ENCODE measurements around the gene DUSP1. TPM values are rescaled to one million over a fixed set of nuclear protein-coding genes. Genes with fewer than 3 reads are reported as not detected.

Gene DUSP1
- total and polyA plus RNA-seq, 2 of the 13 experiments (the other 11 are each of a cell fraction or from before 2014, with no cell fraction given), result 27.1 to 55.5 TPM

DNA sequence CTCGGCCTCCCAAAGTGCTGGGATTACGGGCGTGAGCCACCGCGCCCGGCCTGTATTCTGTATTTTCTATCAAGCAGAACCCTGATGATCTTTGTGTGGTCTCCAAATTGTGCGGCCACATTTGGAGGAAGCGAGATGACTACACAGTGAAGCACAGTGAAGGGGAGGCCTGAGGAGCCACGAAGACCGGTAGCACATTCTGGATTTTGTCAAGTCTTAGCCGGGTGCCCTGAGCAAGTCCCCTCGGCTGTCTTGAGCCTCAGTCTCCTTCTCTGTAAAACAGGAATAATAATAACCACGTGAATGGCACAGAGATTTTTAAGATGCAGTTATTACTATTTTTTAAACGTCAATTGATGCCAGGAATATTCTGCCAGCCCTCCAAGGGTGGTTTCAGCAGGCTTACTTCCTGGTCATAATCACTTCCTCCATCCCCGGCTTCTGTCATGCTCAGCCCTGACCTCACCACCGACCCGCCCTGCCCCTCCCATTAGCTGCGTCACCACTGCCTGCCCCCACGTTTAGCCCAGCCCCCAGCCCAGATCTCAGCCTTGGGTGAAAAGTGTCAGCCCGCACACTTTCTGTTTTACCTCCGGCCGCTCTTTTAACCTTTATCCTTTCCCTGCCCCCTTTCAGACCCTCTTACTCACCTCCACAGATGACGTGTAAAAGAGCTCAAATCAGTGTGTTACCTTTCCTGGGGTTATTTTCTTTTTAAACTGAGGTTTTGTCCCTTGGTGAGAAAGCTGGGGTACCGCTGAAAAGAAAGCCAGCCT lies 36.1 kb upstream of the DUSP1 start (continued):
- TF ChIP-seq, protein P1, sequence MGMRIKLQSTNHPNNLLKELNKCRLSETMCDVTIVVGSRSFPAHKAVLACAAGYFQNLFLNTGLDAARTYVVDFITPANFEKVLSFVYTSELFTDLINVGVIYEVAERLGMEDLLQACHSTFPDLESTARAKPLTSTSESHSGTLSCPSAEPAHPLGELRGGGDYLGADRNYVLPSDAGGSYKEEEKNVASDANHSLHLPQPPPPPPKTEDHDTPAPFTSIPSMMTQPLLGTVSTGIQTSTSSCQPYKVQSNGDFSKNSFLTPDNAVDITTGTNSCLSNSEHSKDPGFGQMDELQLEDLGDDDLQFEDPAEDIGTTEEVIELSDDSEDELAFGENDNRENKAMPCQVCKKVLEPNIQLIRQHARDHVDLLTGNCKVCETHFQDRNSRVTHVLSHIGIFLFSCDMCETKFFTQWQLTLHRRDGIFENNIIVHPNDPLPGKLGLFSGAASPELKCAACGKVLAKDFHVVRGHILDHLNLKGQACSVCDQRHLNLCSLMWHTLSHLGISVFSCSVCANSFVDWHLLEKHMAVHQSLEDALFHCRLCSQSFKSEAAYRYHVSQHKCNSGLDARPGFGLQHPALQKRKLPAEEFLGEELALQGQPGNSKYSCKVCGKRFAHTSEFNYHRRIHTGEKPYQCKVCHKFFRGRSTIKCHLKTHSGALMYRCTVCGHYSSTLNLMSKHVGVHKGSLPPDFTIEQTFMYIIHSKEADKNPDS (CRISPR knock-in tag; IDR thresholded peaks at IDR 0.05), result no peak
- TF ChIP-seq ZNF598 (CRISPR knock-in tag; IDR thresholded peaks at IDR 0.05; ENCODE audit: borderline replicate concordance) (no peak), ZNF20 (CRISPR knock-in tag; IDR thresholded peaks at IDR 0.05) (no peak), PPARG (CRISPR knock-in tag; conservative IDR thresholded peaks at IDR 0.05) (no peak), CERS6 (CRISPR knock-in tag; IDR thresholded peaks at IDR 0.05) (no peak), ZC3H13 (CRISPR knock-in tag; IDR thresholded peaks at IDR 0.05) (no peak), NR3C1 (CRISPR knock-in tag; IDR thresholded peaks at IDR 0.05) (no peak), PRMT3 (CRISPR knock-in tag; IDR thresholded peaks at IDR 0.05; ENCODE audit: borderline replicate concordance, low read depth) (no peak), ZNF780A (CRISPR knock-in tag; IDR thresholded peaks at IDR 0.05) (no peak), HNF1A (IDR thresholded peaks at IDR 0.05; ENCODE audit: low read depth) (no peak), HNF1A (CRISPR knock-in tag; IDR thresholded peaks at IDR 0.05; ENCODE audit: borderline replicate concordance) (no peak), ZNF773 (CRISPR knock-in tag; IDR thresholded peaks at IDR 0.05; ENCODE audit: borderline replicate concordance) (no peak), KLF13 (CRISPR knock-in tag; IDR thresholded peaks at IDR 0.05) (no peak), NFKB2 (CRISPR knock-in tag; IDR thresholded peaks at IDR 0.05; ENCODE audit: borderline replicate concordance) (no peak), ZMAT3 (CRISPR knock-in tag; conservative IDR thresholded peaks at IDR 0.05) (no peak), FIP1L1 (IDR thresholded peaks at IDR 0.05; ENCODE audit: borderline replicate concordance, insufficient read depth, low read depth, low read length) (no peak), HES4 (CRISPR knock-in tag; IDR thresholded peaks at IDR 0.05; ENCODE audit: borderline replicate concordance) (no peak), SMC3 (IDR thresholded peaks at IDR 0.05; ENCODE audit: low read length) (no peak), ZNF34 (CRISPR knock-in tag; IDR thresholded peaks at IDR 0.05; ENCODE audit: borderline replicate concordance) (no peak)
- TF ChIP-seq, protein P2, sequence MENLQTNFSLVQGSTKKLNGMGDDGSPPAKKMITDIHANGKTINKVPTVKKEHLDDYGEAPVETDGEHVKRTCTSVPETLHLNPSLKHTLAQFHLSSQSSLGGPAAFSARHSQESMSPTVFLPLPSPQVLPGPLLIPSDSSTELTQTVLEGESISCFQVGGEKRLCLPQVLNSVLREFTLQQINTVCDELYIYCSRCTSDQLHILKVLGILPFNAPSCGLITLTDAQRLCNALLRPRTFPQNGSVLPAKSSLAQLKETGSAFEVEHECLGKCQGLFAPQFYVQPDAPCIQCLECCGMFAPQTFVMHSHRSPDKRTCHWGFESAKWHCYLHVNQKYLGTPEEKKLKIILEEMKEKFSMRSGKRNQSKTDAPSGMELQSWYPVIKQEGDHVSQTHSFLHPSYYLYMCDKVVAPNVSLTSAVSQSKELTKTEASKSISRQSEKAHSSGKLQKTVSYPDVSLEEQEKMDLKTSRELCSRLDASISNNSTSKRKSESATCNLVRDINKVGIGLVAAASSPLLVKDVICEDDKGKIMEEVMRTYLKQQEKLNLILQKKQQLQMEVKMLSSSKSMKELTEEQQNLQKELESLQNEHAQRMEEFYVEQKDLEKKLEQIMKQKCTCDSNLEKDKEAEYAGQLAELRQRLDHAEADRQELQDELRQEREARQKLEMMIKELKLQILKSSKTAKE (CRISPR knock-in tag; IDR thresholded peaks at IDR 0.05; ENCODE audit: borderline replicate concordance), result no peak; the same call in 1 of the 2 replicates
